Muscle of arm (tissue), 12 donors: Measurements from ENCODE around the gene STUM. TPM values are rescaled to one million over a fixed set of nuclear protein-coding genes. Genes with fewer than 3 reads are reported as not detected.
"Not testable (repeated sequence)": the region's sequence is repeated elsewhere in the genome, so short reads cannot be mapped to it uniquely, and the experiment has no call there.

Experiments used
- DNase-seq: peaks from one replicate; pipeline ENCODE4 v3.0.0-alpha.2; 2013
- polyA plus RNA-seq, 12 donors: library from polyadenylated mRNA; unstranded; fragments of 120-200 nt; gene quantifications; one replicate each; pipeline ENCODE4 v1.2.1, GENCODE V29; 2013; ENCODE audit not compliant: insufficient read length in 12 of 12

Gene STUM
- polyA plus RNA-seq, 12 donors, result 6.2 to 19.8 (median 12.9) TPM; not detected in 1

- DNase-seq, result no peak
Measured at GRCh38 chr1:226579781-226580323, 31.3 kb downstream of the STUM start.

- no peak for DNase-seq
Measured at GRCh38 chr1:226580625-226581270, 32.2 kb downstream of the STUM start.

- DNase-seq, result no peak
Measured at GRCh38 chr1:226581650-226582330, 33.2 kb downstream of the STUM start.

- DNase-seq, result no peak
Measured at GRCh38 chr1:226582966-226583365, 34.4 kb downstream of the STUM start.

GRCh38 chr1:226584164-226584563, 35.6 kb downstream of the STUM start:
- no peak for DNase-seq

- DNase-seq, result no peak
Measured at GRCh38 chr1:226586116-226586515, 37.6 kb downstream of the STUM start.

- DNase-seq, result no peak
Measured at GRCh38 chr1:226586650-226587422, 38.3 kb downstream of the STUM start.

GRCh38 chr1:226588484-226588883, 39.9 kb downstream of the STUM start:
- no peak for DNase-seq

GRCh38 chr1:226589008-226589733, 40.6 kb downstream of the STUM start:
- DNase-seq, result no peak

- no peak for DNase-seq
Measured at GRCh38 chr1:226590614-226591013, 42.0 kb downstream of the STUM start.

- DNase-seq, result no peak
Measured at GRCh38 chr1:226593541-226593940, 45.0 kb downstream of the STUM start.

- DNase-seq, result no peak
Measured at GRCh38 chr1:226596531-226597165, 48.1 kb downstream of the STUM start.

- DNase-seq, result no peak
Measured at GRCh38 chr1:226597616-226598454, 49.3 kb downstream of the STUM start.

GRCh38 chr1:226598455-226598849, 49.9 kb downstream of the STUM start:
- DNase-seq, result no peak

GRCh38 chr1:226598955-226599354, 50.4 kb downstream of the STUM start:
- not testable (repeated sequence) for DNase-seq

- no peak for DNase-seq
Measured at GRCh38 chr1:226599636-226600238, 51.2 kb downstream of the STUM start.

GRCh38 chr1:226600254-226600653, 51.7 kb downstream of the STUM start:
- DNase-seq, result no peak

GRCh38 chr1:226601456-226601855, 52.9 kb downstream of the STUM start:
- DNase-seq, result no peak

GRCh38 chr1:226602186-226603021, 53.8 kb downstream of the STUM start:
- DNase-seq, result peak; percentile 74
